Left colon (tissue), 2 donors: ENCODE data around the gene TMEM30B. TPM values are rescaled to one million over a fixed set of nuclear protein-coding genes. Genes with fewer than 3 reads are reported as not detected.
"Not testable (repeated sequence)": the region's sequence is repeated elsewhere in the genome, so short reads cannot be mapped to it uniquely, and the experiment has no call there.

Source experiments
- ATAC-seq: fragments of 200-7000 bp; cut with Tn5 transposase; one replicate; pipeline ENCODE4 v1.9.1; 2020; ENCODE audit warnings: mild to moderate bottlenecking, moderate library complexity
- DNase-seq, 2 donors: peaks; one replicate each; pipeline ENCODE4 v3.0.0-alpha.2; 2020
- intact Hi-C, 2 donors: fragments of 100-400 bp; cut with DNase I in 1 of 2; cut with micrococcal nuclease in 1 of 2; formaldehyde crosslinking; loops; one replicate each; pipeline versions ENCODE4 v1.11.2 to v1.14.0; 2022; cut with DNase I, micrococcal nuclease
- total RNA-seq, 2 donors: library from RNA; stranded (reverse); fragmentation: NEBNext Ultra II Directional; extraction: Animal tissue kit (Norgen Biotek cat#: 25700); gene quantifications; one replicate each; pipeline ENCODE4 v1.2.1, GENCODE V29; 2021
- donor health status: DM: no; HTN: no; CAD: no.
- donor health status: DM: yes; HTN: yes; CAD: no.

The TMEM30B gene
- total RNA-seq, 2 donors from 2014 or later = 68.5 to 69.0 TPM

- no peak for DNase-seq
- no peak for ATAC-seq
- intact Hi-C loops = loop anchor here in 1 of 2 donors (5.0 to 10.0 kb wide), 2 partner anchors 628 to 905 kb away; no protein-coding TSS in a partner anchor
Measured at GRCh38 chr14:61250063-61250462, 31.1 kb downstream of the TMEM30B start.

- intact Hi-C loops = no loop called here
- ATAC-seq (no peak), DNase-seq (no peak)
Measured at GRCh38 chr14:61247935-61248334, 33.2 kb downstream of the TMEM30B start.

- intact Hi-C loops = no loop called here
- ATAC-seq (no peak), DNase-seq (no peak)
Measured at GRCh38 chr14:61246721-61247120, 34.4 kb downstream of the TMEM30B start.

- DNase-seq = no peak
- intact Hi-C loops = no loop called here
- no peak for ATAC-seq
Measured at GRCh38 chr14:61244009-61244408, 37.1 kb downstream of the TMEM30B start.

GRCh38 chr14:61240206-61240605, 40.9 kb downstream of the TMEM30B start:
- ATAC-seq = no peak
- DNase-seq = no peak
- intact Hi-C loops = no loop called here

- ATAC-seq, intact Hi-C loops, DNase-seq: not testable (repeated sequence)
Measured at GRCh38 chr14:61239285-61239684, 41.9 kb downstream of the TMEM30B start.

- no peak for ATAC-seq
- DNase-seq = no peak
- intact Hi-C loops = no loop called here
Measured at GRCh38 chr14:61238611-61239245, 42.4 kb downstream of the TMEM30B start.

- ATAC-seq (no peak), DNase-seq (no peak)
- intact Hi-C loops = no loop called here
Measured at GRCh38 chr14:61234215-61234916, 46.8 kb downstream of the TMEM30B start.

- ATAC-seq (no peak), DNase-seq (no peak)
- intact Hi-C loops = no loop called here
Measured at GRCh38 chr14:61233436-61233956, 47.6 kb downstream of the TMEM30B start.

GRCh38 chr14:61231810-61232209, 49.3 kb downstream of the TMEM30B start:
- intact Hi-C loops = no loop called here
- ATAC-seq (no peak), DNase-seq (no peak)

- no peak for DNase-seq
- no peak for ATAC-seq
- intact Hi-C loops = no loop called here
Measured at GRCh38 chr14:61229981-61230380, 51.2 kb downstream of the TMEM30B start.

- no peak for ATAC-seq
- no peak for DNase-seq
- intact Hi-C loops = no loop called here
Measured at GRCh38 chr14:61229475-61229888, 51.7 kb downstream of the TMEM30B start.

GRCh38 chr14:61227884-61228591, 53.1 kb downstream of the TMEM30B start:
- intact Hi-C loops = no loop called here
- DNase-seq = no peak
- no peak for ATAC-seq

Other genes starting within 250 kb of the TMEM30B start
- gene PRKCH, start 40.2 kb upstream of the TMEM30B start, total RNA-seq = 10 to 100 TPM; 11.7 to 11.9 TPM